Breast epithelium (tissue), 4 donors: ENCODE results near the gene RHBDL3. TPM values are rescaled to one million over a fixed set of nuclear protein-coding genes. Genes with fewer than 3 reads are reported as not detected.

Source experiments
- DNase-seq, 2 donors: peaks; one replicate each; pipeline ENCODE4 v3.0.0-alpha.2; 2019; ENCODE audit warnings: low spot score in 2 of 2
- H3K27ac ChIP-seq, 2 donors: fragments of 200-600 bp; sonication (generic) in 1 of 2; one replicate each; pipeline ENCODE4 v1.5.1; 2016 to 2019; ENCODE audit warnings: mild to moderate bottlenecking in 1 of 2
- H3K27me3 ChIP-seq, 2 donors: fragments of 200-600 bp; sonication (generic) in 1 of 2; one replicate each; pipeline versions ENCODE4 v1.5.1 to v1.6.0; 2017 to 2019; ENCODE audit warnings: control low read depth in 1 of 2, mild to moderate bottlenecking in 1 of 2
- H3K36me3 ChIP-seq: fragments of 200-600 bp; one replicate; pipeline ENCODE4 v1.5.1; 2019
- H3K4me1 ChIP-seq, 2 donors: fragments of 200-600 bp; sonication (generic); one replicate each; pipeline ENCODE4 v1.5.1; 2016 to 2019; ENCODE audit warnings: control low read depth in 1 of 2
- H3K4me3 ChIP-seq, 3 donors: fragments of 200-600 bp; sonication (generic); 1 replicate in 2 of 3; 2 replicates in 1 of 3; pipeline ENCODE4 v1.5.1; 2016 to 2019; ENCODE audit warnings: mild to moderate bottlenecking in 3 of 3, moderate library complexity in 2 of 3
- H3K9me3 ChIP-seq, 2 donors: fragments of 200-600 bp; sonication (generic) in 1 of 2; one replicate each; pipeline ENCODE4 v1.5.1; 2016 to 2019; ENCODE audit warnings: control low read depth in 1 of 2
- POLR2A ChIP-seq: fragments of 450-650 bp; IDR thresholded peaks from one replicate; pipeline ENCODE4 v1.6.1; 2016; ENCODE audit warnings: antibody characterized with exemption, mild to moderate bottlenecking, moderate library complexity
- POLR2AphosphoS5 ChIP-seq, 3 donors: sonication (generic); formaldehyde crosslinking; IDR thresholded peaks; one replicate each; pipeline ENCODE4 v1.6.1; 2017; ENCODE audit warnings: antibody characterized with exemption in 3 of 3
- intact Hi-C: fragments of 100-400 bp; cut with DNase I; formaldehyde crosslinking; loops from one replicate; pipeline ENCODE4 v1.15.1; 2023; ENCODE audit warnings: low total_unique reads
- total RNA-seq, 3 donors: library from RNA; depleted of rRNA; stranded (reverse); fragments of >200 nt; gene quantifications; one replicate each; pipeline ENCODE4 v1.1.0, GENCODE V29; 2016
- TF ChIP-seq, protein P1 (sequence below), 3 donors: fragments of 450-650 bp; IDR thresholded peaks; one replicate each; pipeline ENCODE4 v1.5.1; 2016 to 2017; ENCODE audit warnings: antibody characterized with exemption in 3 of 3, mild to moderate bottlenecking in 3 of 3, moderate library complexity in 3 of 3

RHBDL3 gene
- total RNA-seq, 3 donors from 2014 or later: 0.16 to 2.0 (median 0.73) TPM

DNA sequence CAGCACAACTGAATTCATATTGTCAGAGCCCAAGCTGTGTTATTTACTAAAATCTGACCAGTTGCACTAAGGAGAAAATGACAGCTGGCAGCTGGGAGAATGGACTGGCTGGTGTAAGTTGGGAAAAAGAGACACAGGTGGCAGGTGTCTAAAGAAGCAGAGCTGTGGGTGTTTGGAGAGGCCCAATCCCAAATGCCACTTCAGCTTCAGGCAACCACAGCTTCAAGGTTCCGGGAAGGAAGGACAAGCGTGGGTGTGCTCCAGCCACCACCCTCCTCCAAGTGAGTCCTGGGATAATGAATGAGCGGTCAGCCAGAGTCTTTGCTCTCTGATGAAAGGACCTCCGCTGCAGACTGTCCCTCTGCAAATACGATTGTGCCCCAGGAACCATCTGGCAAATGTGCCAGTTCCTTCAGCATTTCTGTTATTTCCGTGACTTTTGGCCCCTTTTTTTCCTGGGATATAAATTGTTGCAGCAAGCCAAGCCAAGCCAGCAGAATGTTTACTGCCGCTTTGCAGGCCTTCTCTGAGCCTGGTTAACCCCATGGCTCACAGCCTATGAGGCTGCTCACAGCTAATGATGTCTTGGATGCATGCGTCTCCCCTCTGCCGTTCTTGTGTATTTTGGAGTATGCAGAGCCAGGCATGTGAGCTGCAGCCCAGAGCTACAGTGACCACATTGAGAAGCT, 9.5 kb upstream of the RHBDL3 start:
- Histone ChIP-seq H3K27me3 (no peaks in the 10 kb centered on the region), H3K9me3 (no peaks in the 10 kb centered on the region), H3K27ac (no peak overlapping the region), H3K4me3 (no peak overlapping the region), H3K4me1 (no peaks in the 10 kb centered on the region), H3K36me3 (no peaks in the 10 kb centered on the region)
- TF ChIP-seq, protein P1, sequence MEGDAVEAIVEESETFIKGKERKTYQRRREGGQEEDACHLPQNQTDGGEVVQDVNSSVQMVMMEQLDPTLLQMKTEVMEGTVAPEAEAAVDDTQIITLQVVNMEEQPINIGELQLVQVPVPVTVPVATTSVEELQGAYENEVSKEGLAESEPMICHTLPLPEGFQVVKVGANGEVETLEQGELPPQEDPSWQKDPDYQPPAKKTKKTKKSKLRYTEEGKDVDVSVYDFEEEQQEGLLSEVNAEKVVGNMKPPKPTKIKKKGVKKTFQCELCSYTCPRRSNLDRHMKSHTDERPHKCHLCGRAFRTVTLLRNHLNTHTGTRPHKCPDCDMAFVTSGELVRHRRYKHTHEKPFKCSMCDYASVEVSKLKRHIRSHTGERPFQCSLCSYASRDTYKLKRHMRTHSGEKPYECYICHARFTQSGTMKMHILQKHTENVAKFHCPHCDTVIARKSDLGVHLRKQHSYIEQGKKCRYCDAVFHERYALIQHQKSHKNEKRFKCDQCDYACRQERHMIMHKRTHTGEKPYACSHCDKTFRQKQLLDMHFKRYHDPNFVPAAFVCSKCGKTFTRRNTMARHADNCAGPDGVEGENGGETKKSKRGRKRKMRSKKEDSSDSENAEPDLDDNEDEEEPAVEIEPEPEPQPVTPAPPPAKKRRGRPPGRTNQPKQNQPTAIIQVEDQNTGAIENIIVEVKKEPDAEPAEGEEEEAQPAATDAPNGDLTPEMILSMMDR (IDR thresholded peaks at IDR 0.05): no peak
- TF ChIP-seq POLR2AphosphoS5 (IDR thresholded peaks at IDR 0.05): no peak
- TF ChIP-seq POLR2A: no peak
- intact Hi-C loops: no loop called here
- no peak for DNase-seq

DNA sequence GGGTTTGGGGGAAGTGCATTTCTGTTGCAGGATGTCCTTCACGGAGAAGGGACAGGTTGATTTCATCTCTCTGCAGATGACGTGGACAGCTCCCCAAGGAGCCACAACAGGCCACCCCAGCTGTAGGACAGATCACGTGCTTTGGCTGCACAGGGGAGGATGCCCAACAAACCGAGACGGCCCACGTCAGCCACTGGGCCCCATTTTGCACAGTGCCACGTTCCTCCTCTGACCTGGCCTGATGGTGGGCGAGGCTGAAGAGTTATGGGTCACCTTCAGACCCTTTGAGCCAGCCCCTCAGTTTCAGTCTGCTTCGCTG, 9.0 kb upstream of the RHBDL3 start:
- Histone ChIP-seq H3K4me3 (no peak overlapping the region), H3K36me3 (no peaks in the 10 kb centered on the region), H3K4me1 (no peaks in the 10 kb centered on the region), H3K9me3 (no peaks in the 10 kb centered on the region), H3K27me3 (no peaks in the 10 kb centered on the region), H3K27ac (no peak overlapping the region)
- TF ChIP-seq POLR2A (no peak), POLR2AphosphoS5 (IDR thresholded peaks at IDR 0.05) (no peak)
- TF ChIP-seq, protein P1 (IDR thresholded peaks at IDR 0.05): no peak
- no peak for DNase-seq
- intact Hi-C loops: no loop called here

DNA sequence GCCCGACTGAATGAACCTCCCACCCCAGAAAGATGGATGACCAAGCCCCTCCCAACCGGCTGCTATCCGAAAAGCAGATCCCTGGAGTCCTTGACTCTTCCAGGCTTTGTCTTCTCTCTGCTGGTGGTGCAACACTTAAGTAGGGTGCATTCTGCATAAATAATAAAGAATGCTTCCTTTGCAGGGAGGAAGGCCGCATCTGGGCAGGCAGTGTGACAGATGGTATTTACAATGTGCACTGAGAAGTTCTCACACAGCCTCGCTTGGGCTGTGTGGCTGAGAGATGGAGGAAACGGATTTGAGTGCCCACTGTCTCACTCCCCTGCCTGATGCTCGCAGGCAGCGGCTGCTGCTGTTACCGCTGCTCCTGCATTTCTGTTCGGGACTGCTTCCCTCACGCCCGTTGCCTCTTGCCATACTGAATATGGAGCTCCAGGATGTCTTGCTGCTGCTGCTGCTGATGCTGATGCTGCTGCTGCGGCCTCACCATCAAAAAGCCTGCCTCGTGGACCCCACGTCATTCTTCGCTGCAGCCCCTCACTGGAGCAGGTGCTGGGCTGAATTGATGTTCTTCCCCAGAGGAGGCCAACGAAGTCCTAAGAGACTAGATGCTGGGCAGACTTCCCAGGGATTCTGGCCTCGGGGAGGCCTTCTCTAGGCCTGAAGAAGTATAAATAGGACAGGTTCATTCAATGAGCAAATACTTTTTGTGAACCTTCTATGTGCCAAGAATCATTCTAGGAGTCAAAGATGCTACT, 7.1 kb upstream of the RHBDL3 start:
- Histone ChIP-seq H3K9me3 (no peaks in the 10 kb centered on the region), H3K27ac (no peak overlapping the region), H3K36me3 (no peaks in the 10 kb centered on the region), H3K4me3 (no peak overlapping the region), H3K27me3 (no peaks in the 10 kb centered on the region), H3K4me1 (no peaks in the 10 kb centered on the region)
- intact Hi-C loops: no loop called here
- TF ChIP-seq POLR2A (no peak), POLR2AphosphoS5 (IDR thresholded peaks at IDR 0.05) (no peak)
- TF ChIP-seq, protein P1 (IDR thresholded peaks at IDR 0.05): no peak
- DNase-seq: no peak

DNA sequence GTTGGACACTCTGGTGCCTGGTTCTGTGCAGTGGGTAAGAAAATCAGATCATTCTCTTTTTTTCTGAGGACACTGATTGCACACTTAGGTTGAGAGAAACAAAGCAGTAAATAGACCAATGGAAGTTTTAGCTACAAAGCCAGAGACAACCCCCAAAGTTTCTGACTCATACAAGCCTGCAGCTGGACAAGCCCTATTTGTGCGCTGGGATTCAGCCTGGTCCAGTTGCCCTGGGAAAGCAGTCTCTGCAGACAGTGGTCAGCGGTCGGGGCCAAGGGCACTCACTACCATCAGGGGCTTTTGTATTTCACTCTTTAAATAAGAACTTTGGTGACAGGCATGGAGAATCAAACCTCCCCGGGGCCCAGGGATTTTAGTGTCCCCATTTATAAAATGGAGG, 6.0 kb upstream of the RHBDL3 start:
- Histone ChIP-seq H3K4me1 (no peaks in the 10 kb centered on the region), H3K27ac (no peak overlapping the region), H3K4me3 (no peak overlapping the region), H3K27me3 (no peaks in the 10 kb centered on the region), H3K36me3 (no peaks in the 10 kb centered on the region), H3K9me3 (no peaks in the 10 kb centered on the region)
- TF ChIP-seq POLR2AphosphoS5 (IDR thresholded peaks at IDR 0.05) (no peak), POLR2A (no peak)
- TF ChIP-seq, protein P1 (IDR thresholded peaks at IDR 0.05): no peak
- intact Hi-C loops: no loop called here
- no peak for DNase-seq

DNA sequence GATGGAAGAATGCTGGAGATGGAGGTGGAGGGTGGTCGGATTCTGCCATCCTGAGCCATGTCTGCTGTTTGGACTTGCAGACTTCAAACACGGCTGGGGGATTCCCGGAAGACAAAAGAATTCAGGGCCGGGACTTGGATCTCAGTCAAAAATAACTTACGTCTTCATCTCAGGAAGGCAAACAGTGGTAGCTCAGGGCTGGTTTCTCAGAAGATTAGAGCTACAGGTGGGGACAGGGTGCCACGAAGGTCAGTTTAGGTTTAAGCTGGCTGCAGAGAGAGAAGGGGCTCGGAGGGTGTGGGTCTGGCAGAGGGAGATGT, 4.3 kb upstream of the RHBDL3 start:
- Histone ChIP-seq H3K36me3 (no peaks in the 10 kb centered on the region), H3K4me3 (no peak overlapping the region), H3K27ac (no peak overlapping the region), H3K9me3 (no peaks in the 10 kb centered on the region), H3K4me1 (peaks cover 0 to under 1% of the 10 kb centered on the region in 2 donors), H3K27me3 (no peaks in the 10 kb centered on the region)
- TF ChIP-seq POLR2A (no peak), POLR2AphosphoS5 (IDR thresholded peaks at IDR 0.05) (no peak)
- TF ChIP-seq, protein P1 (IDR thresholded peaks at IDR 0.05): no peak
- intact Hi-C loops: no loop called here
- no peak for DNase-seq
